CD4-positive, alpha-beta T cell (primary cell): ENCODE data around the gene HLA-DQB2. TPM values are rescaled to one million over a fixed set of nuclear protein-coding genes. Genes with fewer than 3 reads are reported as not detected.

Source experiments
- ATAC-seq: fragments of 200-7000 bp; cut with Tn5 transposase; one replicate; pipeline ENCODE4 v1.10.0; 2022; ENCODE audit warnings: mild to moderate bottlenecking; ENCODE audit not compliant: poor library complexity
- CTCF ChIA-PET: fragments of 350-600 bp; sonication (Branson Sonifier 250); formaldehyde crosslinking; loops from one replicate; lab custom pipeline; 2021; ENCODE audit warnings: antibody characterized with exemption, inconsistent platforms; lab: Charles Lee
- POLR2A ChIA-PET: fragments of 350-600 bp; sonication (Branson Sonifier 250); formaldehyde crosslinking; loops from one replicate; lab custom pipeline; 2021; ENCODE audit warnings: antibody characterized with exemption, inconsistent platforms; lab: Charles Lee
- DNase-seq, 14 experiments: peaks; one replicate each; pipeline ENCODE4 v3.0.0-alpha.2; 2013 to 2020; ENCODE audit warnings: mixed read lengths in 2 of 14
- H3K27ac ChIP-seq, 2 donors: one replicate each; pipeline versions ENCODE4 v1.5.1 to v1.7.0; 2013; ENCODE audit warnings: low read length in 2 of 2, low read depth in 1 of 2, mild to moderate bottlenecking in 1 of 2
- H3K27me3 ChIP-seq, 2 experiments: 1 replicate in 1 of 2; 2 replicates in 1 of 2; pipeline versions ENCODE4 v1.6.1 to v1.7.0; 2013; ENCODE audit warnings: low read length in 2 of 2, control low read depth in 1 of 2, mild to moderate bottlenecking in 1 of 2, moderate library complexity in 1 of 2; ENCODE audit not compliant: insufficient read depth in 2 of 2, control insufficient read depth in 1 of 2
- H3K36me3 ChIP-seq: one replicate; pipeline ENCODE4 v1.6.1; 2013; ENCODE audit warnings: low read length, control low read depth; ENCODE audit not compliant: insufficient read depth
- H3K4me1 ChIP-seq: one replicate; pipeline ENCODE4 v1.6.1; 2013; ENCODE audit warnings: low read length, control low read depth; ENCODE audit not compliant: insufficient read depth
- H3K4me3 ChIP-seq: one replicate; pipeline ENCODE4 v1.5.1; 2013; ENCODE audit warnings: mild to moderate bottlenecking, low read length, moderate library complexity
- H3K9me3 ChIP-seq, 2 experiments: 1 replicate in 1 of 2; 2 replicates in 1 of 2; pipeline versions ENCODE4 v1.6.1 to v1.7.0; 2013; ENCODE audit warnings: low read length in 2 of 2, mild to moderate bottlenecking in 2 of 2, control low read depth in 1 of 2, moderate library complexity in 1 of 2; ENCODE audit not compliant: control insufficient read depth in 1 of 2, insufficient read depth in 1 of 2
- H3K27ac Mint-ChIP-seq: one replicate; pipeline ENCODE4 v1.8.0; 2020; ENCODE audit warnings: mixed read lengths
- H3K27me3 Mint-ChIP-seq: one replicate; pipeline ENCODE4 v1.8.0; 2021; ENCODE audit warnings: mixed read lengths
- H3K36me3 Mint-ChIP-seq: one replicate; pipeline ENCODE4 v1.8.0; 2021; ENCODE audit warnings: low read depth, mixed read lengths
- H3K4me1 Mint-ChIP-seq: one replicate; pipeline ENCODE4 v1.8.0; 2021; ENCODE audit warnings: low read depth, mixed read lengths
- H3K4me3 Mint-ChIP-seq: one replicate; pipeline ENCODE4 v1.8.0; 2020; ENCODE audit warnings: mild to moderate bottlenecking, mixed read lengths
- H3K9me3 Mint-ChIP-seq: one replicate; pipeline ENCODE4 v1.8.0; 2020; ENCODE audit warnings: mixed read lengths
- CTCF ChIP-seq: fragments of 200-600 bp; IDR thresholded peaks from one replicate; pipeline ENCODE4 v1.8.0; 2022; ENCODE audit warnings: antibody characterized with exemption, mild to moderate bottlenecking
- intact Hi-C, 2 experiments: fragments of 100-400 bp; cut with DNase I in 1 of 2; cut with micrococcal nuclease in 1 of 2; formaldehyde crosslinking; loops; one replicate each; pipeline versions ENCODE4 v1.15.1 to v1.9.0; 2023 to 2025; cut with DNase I, micrococcal nuclease
- microRNA-seq: library from miRNA; unstranded; fragments of <30 nt; microRNA quantifications from one replicate; pipeline ENCODE4 v1.2.0, GENCODE V29; 2021; ENCODE audit warnings: borderline microRNAs expressed, borderline replicate concordance
- total RNA-seq, 174 experiments: library from RNA in 2 of 174; stranded (reverse) in 2 of 174; gene quantifications; one replicate each; pipeline ENCODE4 v1.2.3 and lab custom pipeline; 2021 to 2026

HLA-DQB2 gene
- total RNA-seq, 2 experiments from 2014 or later, result 1.3 to 2.2 TPM

GRCh38 chr6:32713241-32713640, 50.1 kb downstream of the HLA-DQB2 start:
- H3K4me1 Mint-ChIP-seq, result no peaks in the 10 kb centered on the region
- Histone ChIP-seq H3K9me3 (no peaks in the 10 kb centered on the region), H3K36me3 (no peaks in the 10 kb centered on the region), H3K4me1 (no peaks in the 10 kb centered on the region), H3K27me3 (no peaks in the 10 kb centered on the region), H3K27ac (no peak overlapping the region), H3K4me3 (no peak overlapping the region)
- TF ChIP-seq CTCF, result no peak
- H3K9me3 Mint-ChIP-seq, result no peaks in the 10 kb centered on the region
- H3K36me3 Mint-ChIP-seq, result no peaks in the 10 kb centered on the region
- ChIA-PET POLR2A (no interaction called here), CTCF (no interaction called here)
- ATAC-seq (no peak), DNase-seq (no peak)
- H3K27me3 Mint-ChIP-seq, result peaks cover 9% of the 10 kb centered on the region
- intact Hi-C loops, result no loop called here
- H3K27ac Mint-ChIP-seq, result no peak overlapping the region
- no peak overlapping the region for H3K4me3 Mint-ChIP-seq

GRCh38 chr6:32709625-32710024, 53.7 kb downstream of the HLA-DQB2 start:
- no peak for TF ChIP-seq CTCF
- intact Hi-C loops, result no loop called here
- Histone ChIP-seq H3K36me3 (no peaks in the 10 kb centered on the region), H3K27ac (no peak overlapping the region), H3K9me3 (no peaks in the 10 kb centered on the region), H3K27me3 (no peaks in the 10 kb centered on the region), H3K4me3 (no peak overlapping the region), H3K4me1 (no peaks in the 10 kb centered on the region)
- H3K27ac Mint-ChIP-seq, result no peak overlapping the region
- H3K36me3 Mint-ChIP-seq, result no peaks in the 10 kb centered on the region
- no peak for DNase-seq
- H3K9me3 Mint-ChIP-seq, result no peaks in the 10 kb centered on the region
- no peak for ATAC-seq
- H3K4me1 Mint-ChIP-seq, result no peaks in the 10 kb centered on the region
- H3K27me3 Mint-ChIP-seq, result peaks cover 2% of the 10 kb centered on the region
- POLR2A ChIA-PET, result no interaction called here
- H3K4me3 Mint-ChIP-seq, result no peak overlapping the region
- CTCF ChIA-PET, result no interaction called here

Small RNAs within 50 kb of the gene (microRNA-seq; reads per million reads assigned to microRNA genes)
- not detected for gene MIR3135B

Other genes starting within 250 kb of the HLA-DQB2 start
- gene HLA-DRB5, start 233.2 kb downstream of the HLA-DQB2 start, total RNA-seq, result 10 to 100 TPM; 12.5 to 12.6 TPM
- 10 to 100 TPM; 31.3 to 33.6 TPM for gene HLA-DRB1, start 173.7 kb downstream of the HLA-DQB2 start, total RNA-seq
- gene HLA-DQA1, start 126.1 kb downstream of the HLA-DQB2 start, total RNA-seq, result 1 to 10 TPM; 5.9 to 6.9 TPM
- gene HLA-DQB1, start 96.9 kb downstream of the HLA-DQB2 start, total RNA-seq, result 10 to 100 TPM; 21.5 to 21.7 TPM
- 1 to 10 TPM in 1 of 2 experiments, under 1 TPM in 1; 0.71 to 1.1 TPM for gene HLA-DQA2, start 22.1 kb downstream of the HLA-DQB2 start, total RNA-seq
- 1 to 10 TPM; 2.9 to 3.2 TPM for gene HLA-DOB, start 53.5 kb upstream of the HLA-DQB2 start, total RNA-seq
- 100 to 1,000 TPM; 165 to 171 TPM for gene TAP2, start 75.2 kb upstream of the HLA-DQB2 start, total RNA-seq
- gene PSMB8, start 80.5 kb upstream of the HLA-DQB2 start, total RNA-seq, result 100 to 1,000 TPM; 120 to 121 TPM
- 10 to 100 TPM; 91.5 to 93.9 TPM for gene TAP1, start 90.2 kb upstream of the HLA-DQB2 start, total RNA-seq
- 10 to 100 TPM; 37.2 to 38.4 TPM for gene PSMB9, start 90.7 kb upstream of the HLA-DQB2 start, total RNA-seq
- 1 to 10 TPM; 4.6 to 6.0 TPM for gene HLA-DMB, start 177.5 kb upstream of the HLA-DQB2 start, total RNA-seq
- 10 to 100 TPM; 14.4 to 16.5 TPM for gene HLA-DMA, start 189.6 kb upstream of the HLA-DQB2 start, total RNA-seq
- 100 to 1,000 TPM; 340 to 378 TPM for gene BRD2, start 205.1 kb upstream of the HLA-DQB2 start, total RNA-seq
- gene HLA-DOA, start 246.1 kb upstream of the HLA-DQB2 start, total RNA-seq, result 1 to 10 TPM; 5.9 to 6.1 TPM